Suprapubic skin (tissue), 4 donors: Measurements from ENCODE around the gene PKD2L1.

Source experiments
- CTCF ChIP-seq, 2 donors: fragments of 200-600 bp in 1 of 2; fragments of 450-650 bp in 1 of 2; sonication (generic) in 1 of 2; IDR thresholded peaks; one replicate each; pipeline ENCODE4 v1.5.1; 2016 to 2019; ENCODE audit warnings: antibody characterized with exemption in 2 of 2, mild to moderate bottlenecking in 1 of 2, moderate library complexity in 1 of 2
- POLR2A ChIP-seq, 2 donors: fragments of 450-650 bp; IDR thresholded peaks; one replicate each; pipeline ENCODE4 v1.6.1; 2017; ENCODE audit warnings: antibody characterized with exemption in 2 of 2, mild to moderate bottlenecking in 2 of 2, moderate library complexity in 2 of 2
- POLR2AphosphoS5 ChIP-seq, 3 donors: sonication (generic); formaldehyde crosslinking; IDR thresholded peaks; one replicate each; pipeline ENCODE4 v1.6.1; 2017; ENCODE audit warnings: antibody characterized with exemption in 3 of 3

DNA sequence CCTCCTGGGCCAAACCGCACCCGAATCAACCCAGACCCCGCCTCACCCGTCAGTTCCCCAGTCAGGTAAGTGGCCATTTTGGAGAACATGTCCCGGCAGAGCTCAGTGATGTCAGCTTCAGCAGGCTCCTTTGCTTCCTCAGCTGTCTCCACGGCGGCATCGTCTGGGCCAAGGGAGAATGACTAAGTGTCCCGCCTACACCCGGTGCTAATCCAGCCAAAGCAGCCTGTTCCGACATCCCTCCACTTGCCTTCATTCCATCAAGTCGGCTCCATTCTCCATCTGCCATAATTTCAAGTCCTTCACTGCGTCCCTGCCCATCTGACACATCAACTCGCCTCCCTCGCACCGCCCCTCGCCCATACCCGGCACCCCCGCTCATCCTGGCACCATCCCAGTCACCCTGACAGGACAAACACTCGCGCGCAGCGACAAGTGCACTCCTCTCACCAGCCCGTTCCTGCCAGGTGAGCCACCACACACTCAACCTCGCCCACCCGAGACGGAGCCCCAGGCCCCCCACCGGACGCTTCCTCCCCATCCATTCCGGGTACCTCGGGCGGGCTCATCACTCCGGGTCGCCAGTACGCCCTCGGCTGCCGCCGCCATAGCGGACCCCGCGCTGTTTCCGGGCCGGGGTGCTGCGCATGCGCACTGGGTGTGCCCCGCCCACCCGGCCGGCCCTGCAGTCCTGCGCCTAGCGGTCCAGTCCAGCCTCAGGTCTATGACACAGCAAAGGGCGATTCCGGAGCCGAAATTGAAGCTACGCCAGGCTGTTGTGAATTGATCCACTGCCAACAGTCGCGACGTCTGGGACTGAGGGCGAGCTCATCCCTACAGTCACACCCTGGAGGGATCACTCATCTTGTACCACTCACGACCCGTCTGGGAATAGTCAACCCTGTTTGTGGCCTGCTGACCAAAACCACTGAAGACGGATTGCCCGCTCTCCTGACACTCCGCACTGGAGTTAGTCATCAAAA is 43.7 kb downstream of the PKD2L1 start, which contains the start of gene BLOC1S2:
- peak in 1 of 2 donors; percentile 11 for TF ChIP-seq CTCF (IDR thresholded peaks at IDR 0.05)
- peak; percentile 36 to 80 for TF ChIP-seq POLR2A (IDR thresholded peaks at IDR 0.05)
- TF ChIP-seq POLR2AphosphoS5 (IDR thresholded peaks at IDR 0.05), result peak in 2 of 3 donors; percentile 35 to 36
